ENCODE data around the gene HOOK1. TPM values are rescaled to one million over a fixed set of nuclear protein-coding genes. Genes with fewer than 3 reads are reported as not detected.
A peak's percentile ranks its signal among the peaks of the same experiment; 100 is the strongest.

HOOK1 gene
- 10 to 100 TPM in 1 of 2 donors, 1 to 10 TPM in 1; 2.8 to 10.3 TPM for total RNA-seq

- peak; percentile 53 for ATAC-seq (replicated peaks)
- Mint-ChIP-seq H3K4me1 (peaks cover 5% of the 10 kb centered on the region), H3K36me3 (ENCODE audit: low read depth) (no peaks in the 10 kb centered on the region), H3K27me3 (peaks cover 8% of the 10 kb centered on the region), H3K27ac (no peak within 1 kb of the TSS), H3K4me3 (no peak within 1 kb of the TSS), H3K9me3 (no peaks in the 10 kb centered on the region)
Observed at GRCh38 chr1:59814901-59815825, at the start of gene HOOK1. Gene HOOK1, plus strand, starts transcription at chr1:59814949. Its CDS starts 169 bp downstream, at chr1:59815118.

- no peak overlapping the region for H3K4me3 Mint-ChIP-seq
- no peak overlapping the region for H3K27ac Mint-ChIP-seq
- no peak for ATAC-seq (replicated peaks)
- H3K4me1 Mint-ChIP-seq: no peaks in the 10 kb centered on the region
- H3K27me3 Mint-ChIP-seq: no peaks in the 10 kb centered on the region
- no peaks in the 10 kb centered on the region for H3K9me3 Mint-ChIP-seq
- H3K36me3 Mint-ChIP-seq (ENCODE audit: low read depth): no peaks in the 10 kb centered on the region
Observed at GRCh38 chr1:59765011-59765730, 49.6 kb upstream of the HOOK1 start.

GRCh38 chr1:59766227-59766855 is 48.4 kb upstream of the HOOK1 start:
- Mint-ChIP-seq H3K27ac (no peak overlapping the region), H3K9me3 (no peaks in the 10 kb centered on the region), H3K4me3 (no peak overlapping the region), H3K27me3 (peaks cover under 1% of the 10 kb centered on the region), H3K4me1 (no peaks in the 10 kb centered on the region), H3K36me3 (ENCODE audit: low read depth) (no peaks in the 10 kb centered on the region)
- no peak for ATAC-seq (replicated peaks)

- peaks cover 4% of the 10 kb centered on the region for H3K27me3 Mint-ChIP-seq
- no peaks in the 10 kb centered on the region for H3K4me1 Mint-ChIP-seq
- no peak for ATAC-seq (replicated peaks)
- no peaks in the 10 kb centered on the region for H3K36me3 Mint-ChIP-seq (ENCODE audit: low read depth)
- no peak overlapping the region for H3K4me3 Mint-ChIP-seq
- H3K27ac Mint-ChIP-seq: no peak overlapping the region
- no peaks in the 10 kb centered on the region for H3K9me3 Mint-ChIP-seq
Observed at GRCh38 chr1:59767119-59767518, 47.6 kb upstream of the HOOK1 start.

- H3K9me3 Mint-ChIP-seq: no peaks in the 10 kb centered on the region
- no peak overlapping the region for H3K27ac Mint-ChIP-seq
- no peak for ATAC-seq (replicated peaks)
- no peaks in the 10 kb centered on the region for H3K4me1 Mint-ChIP-seq
- no peaks in the 10 kb centered on the region for H3K36me3 Mint-ChIP-seq (ENCODE audit: low read depth)
- peaks cover 4% of the 10 kb centered on the region for H3K27me3 Mint-ChIP-seq
- no peak overlapping the region for H3K4me3 Mint-ChIP-seq
Observed at GRCh38 chr1:59768792-59769735, 45.7 kb upstream of the HOOK1 start.

GRCh38 chr1:59769736-59770095 is 45.0 kb upstream of the HOOK1 start:
- Mint-ChIP-seq H3K9me3 (no peaks in the 10 kb centered on the region), H3K36me3 (ENCODE audit: low read depth) (no peaks in the 10 kb centered on the region), H3K4me3 (no peak overlapping the region), H3K27ac (no peak overlapping the region), H3K4me1 (no peaks in the 10 kb centered on the region), H3K27me3 (peaks cover 4% of the 10 kb centered on the region)
- ATAC-seq (replicated peaks): no peak

- peaks cover 4% of the 10 kb centered on the region for H3K27me3 Mint-ChIP-seq
- no peaks in the 10 kb centered on the region for H3K36me3 Mint-ChIP-seq (ENCODE audit: low read depth)
- H3K27ac Mint-ChIP-seq: no peak overlapping the region
- no peak overlapping the region for H3K4me3 Mint-ChIP-seq
- no peak for ATAC-seq (replicated peaks)
- H3K9me3 Mint-ChIP-seq: no peaks in the 10 kb centered on the region
- H3K4me1 Mint-ChIP-seq: no peaks in the 10 kb centered on the region
Observed at GRCh38 chr1:59771361-59771760, 43.4 kb upstream of the HOOK1 start.

GRCh38 chr1:59775480-59775879 is 39.3 kb upstream of the HOOK1 start:
- ATAC-seq (replicated peaks): no peak
- no peaks in the 10 kb centered on the region for H3K4me1 Mint-ChIP-seq
- H3K4me3 Mint-ChIP-seq: no peak overlapping the region
- H3K27ac Mint-ChIP-seq: no peak overlapping the region
- H3K9me3 Mint-ChIP-seq: no peaks in the 10 kb centered on the region
- H3K27me3 Mint-ChIP-seq: peaks cover 4% of the 10 kb centered on the region
- no peaks in the 10 kb centered on the region for H3K36me3 Mint-ChIP-seq (ENCODE audit: low read depth)

GRCh38 chr1:59776960-59777852 is 37.5 kb upstream of the HOOK1 start:
- ATAC-seq (replicated peaks): no peak
- H3K4me3 Mint-ChIP-seq: no peak overlapping the region
- no peak overlapping the region for H3K27ac Mint-ChIP-seq
- H3K36me3 Mint-ChIP-seq (ENCODE audit: low read depth): no peaks in the 10 kb centered on the region
- H3K9me3 Mint-ChIP-seq: no peaks in the 10 kb centered on the region
- H3K4me1 Mint-ChIP-seq: no peaks in the 10 kb centered on the region
- H3K27me3 Mint-ChIP-seq: peaks cover under 1% of the 10 kb centered on the region

- ATAC-seq (replicated peaks): no peak
- no peak overlapping the region for H3K4me3 Mint-ChIP-seq
Observed at GRCh38 chr1:59779949-59780348, 34.8 kb upstream of the HOOK1 start.

GRCh38 chr1:59788825-59789224 is 25.9 kb upstream of the HOOK1 start:
- Mint-ChIP-seq H3K27me3 (peaks cover 4% of the 10 kb centered on the region), H3K27ac (no peak overlapping the region), H3K4me1 (no peaks in the 10 kb centered on the region), H3K9me3 (peaks cover 11% of the 10 kb centered on the region), H3K36me3 (ENCODE audit: low read depth) (no peaks in the 10 kb centered on the region), H3K4me3 (no peak overlapping the region)
- no peak for ATAC-seq (replicated peaks)

More at GRCh38 chr1:59779949-59780348, 34.8 kb upstream of the HOOK1 start:
- H3K4me1 Mint-ChIP-seq: no peaks in the 10 kb centered on the region
- H3K9me3 Mint-ChIP-seq: no peaks in the 10 kb centered on the region
- peaks cover 7% of the 10 kb centered on the region for H3K27me3 Mint-ChIP-seq
- H3K27ac Mint-ChIP-seq: no peak overlapping the region
- no peaks in the 10 kb centered on the region for H3K36me3 Mint-ChIP-seq (ENCODE audit: low read depth)

GRCh38 chr1:59798600-59798999 is 16.1 kb upstream of the HOOK1 start:
- no peak overlapping the region for H3K4me3 Mint-ChIP-seq
- no peak overlapping the region for H3K27ac Mint-ChIP-seq
- peaks cover 4% of the 10 kb centered on the region for H3K27me3 Mint-ChIP-seq
- no peaks in the 10 kb centered on the region for H3K4me1 Mint-ChIP-seq
- no peak for ATAC-seq (replicated peaks)
- H3K9me3 Mint-ChIP-seq: no peaks in the 10 kb centered on the region
- no peaks in the 10 kb centered on the region for H3K36me3 Mint-ChIP-seq (ENCODE audit: low read depth)

- Mint-ChIP-seq H3K36me3 (ENCODE audit: low read depth) (no peaks in the 10 kb centered on the region), H3K4me3 (no peak overlapping the region), H3K9me3 (no peaks in the 10 kb centered on the region), H3K4me1 (no peaks in the 10 kb centered on the region), H3K27ac (no peak overlapping the region), H3K27me3 (peaks cover 7% of the 10 kb centered on the region)
- no peak for ATAC-seq (replicated peaks)
Observed at GRCh38 chr1:59803458-59804038, 11.2 kb upstream of the HOOK1 start.
